Tibial artery (tissue), 4 donors: ENCODE results near the gene CREBRF.
A peak's percentile ranks its signal among the peaks of the same experiment; 100 is the strongest.
"Not testable (repeated sequence)": the region's sequence is repeated elsewhere in the genome, so short reads cannot be mapped to it uniquely, and the experiment has no call there.

Experiments used
- DNase-seq, 2 donors: peaks; one replicate each; pipeline ENCODE4 v3.0.0-alpha.2; 2019
- H3K27ac ChIP-seq, 2 donors: fragments of 200-600 bp; sonication (generic) in 1 of 2; 1 replicate in 1 of 2; 2 replicates in 1 of 2; pipeline ENCODE4 v1.5.1; 2018 to 2019; ENCODE audit warnings: mild to moderate bottlenecking in 1 of 2
- H3K27me3 ChIP-seq, 2 donors: fragments of 200-600 bp; sonication (generic) in 1 of 2; one replicate each; pipeline versions ENCODE4 v1.5.1 to v1.6.0; 2016 to 2019
- H3K36me3 ChIP-seq, 3 donors: fragments of 200-600 bp; sonication (generic) in 2 of 3; one replicate each; pipeline ENCODE4 v1.5.1; 2016 to 2019; ENCODE audit warnings: mild to moderate bottlenecking in 2 of 3
- H3K4me1 ChIP-seq, 4 donors: fragments of 200-600 bp; sonication (generic) in 2 of 4; 1 replicate in 3 of 4; 2 replicates in 1 of 4; pipeline ENCODE4 v1.5.1; 2016 to 2019
- H3K4me3 ChIP-seq, 2 donors: fragments of 200-600 bp; sonication (generic) in 1 of 2; 1 replicate in 1 of 2; 2 replicates in 1 of 2; pipeline ENCODE4 v1.5.1; 2018 to 2019; ENCODE audit warnings: mild to moderate bottlenecking in 2 of 2
- H3K9me3 ChIP-seq, 3 donors: fragments of 200-600 bp; sonication (generic) in 1 of 3; one replicate each; pipeline ENCODE4 v1.5.1; 2016 to 2019
- CTCF ChIP-seq, 2 experiments: fragments of 200-600 bp in 1 of 2; fragments of 450-650 bp in 1 of 2; IDR thresholded peaks; one replicate each; pipeline ENCODE4 v1.5.1; 2017 to 2019; ENCODE audit warnings: antibody characterized with exemption in 2 of 2, mild to moderate bottlenecking in 1 of 2, moderate library complexity in 1 of 2
- intact Hi-C: fragments of 100-400 bp; cut with DNase I; formaldehyde crosslinking; loops from one replicate; pipeline ENCODE4 v1.15.0; 2023; ENCODE audit warnings: low total_unique reads

Gene CREBRF

GRCh38 chr5:173029499-173029921 lies 26.6 kb upstream of the CREBRF start:
- Histone ChIP-seq H3K9me3 (no peaks in the 10 kb centered on the region), H3K27me3 (no peaks in the 10 kb centered on the region), H3K36me3 (peaks cover 0 to under 1% (median 0%) of the 10 kb centered on the region in 3 donors), H3K27ac (peak overlapping the region; percentile 5 to 35), H3K4me1 (peaks cover 0 to 27% (median 10%) of the 10 kb centered on the region in 4 donors), H3K4me3 (no peak overlapping the region)
- no peak for TF ChIP-seq CTCF (IDR thresholded peaks at IDR 0.05)
- intact Hi-C loops: no loop called here
- DNase-seq: no peak

GRCh38 chr5:173032096-173032495 lies 24.1 kb upstream of the CREBRF start:
- H3K9me3 ChIP-seq, H3K4me3 ChIP-seq, H3K27ac ChIP-seq, DNase-seq, H3K27me3 ChIP-seq, intact Hi-C loops: not testable (repeated sequence)
- peaks cover 0 to 50% (median 21%) of the 10 kb centered on the region in 4 donors for H3K4me1 ChIP-seq
- peaks cover 0 to 15% (median 0%) of the 10 kb centered on the region in 3 donors for H3K36me3 ChIP-seq

- H3K4me1 ChIP-seq: peaks cover 0 to 56% (median 21%) of the 10 kb centered on the region in 4 donors
- TF ChIP-seq CTCF (IDR thresholded peaks at IDR 0.05): no peak
Observed at GRCh38 chr5:173032730-173033129, 23.4 kb upstream of the CREBRF start.

GRCh38 chr5:173033923-173034322 lies 22.2 kb upstream of the CREBRF start:
- intact Hi-C loops: no loop called here
- no peaks in the 10 kb centered on the region for H3K9me3 ChIP-seq
- TF ChIP-seq CTCF (IDR thresholded peaks at IDR 0.05): no peak
- H3K27me3 ChIP-seq: no peaks in the 10 kb centered on the region
- no peak overlapping the region for H3K27ac ChIP-seq
- H3K4me3 ChIP-seq: no peak overlapping the region
- H3K4me1 ChIP-seq: peaks cover 0 to 48% (median 16%) of the 10 kb centered on the region in 4 donors
- peaks cover 0 to 15% (median 0%) of the 10 kb centered on the region in 3 donors for H3K36me3 ChIP-seq
- no peak for DNase-seq

More at GRCh38 chr5:173032730-173033129, 23.4 kb upstream of the CREBRF start:
- Histone ChIP-seq H3K9me3 (no peaks in the 10 kb centered on the region), H3K36me3 (peaks cover 0 to 15% (median 0%) of the 10 kb centered on the region in 3 donors), H3K27me3 (no peaks in the 10 kb centered on the region), H3K4me3 (no peak overlapping the region), H3K27ac (no peak overlapping the region)
- no peak for DNase-seq
- intact Hi-C loops: no loop called here

GRCh38 chr5:173035904-173036707 lies 20.0 kb upstream of the CREBRF start:
- intact Hi-C loops: no loop called here
- no peak for TF ChIP-seq CTCF (IDR thresholded peaks at IDR 0.05)
- peaks cover 0 to 33% (median 11%) of the 10 kb centered on the region in 4 donors for H3K4me1 ChIP-seq
- no peaks in the 10 kb centered on the region for H3K9me3 ChIP-seq
- no peak overlapping the region for H3K4me3 ChIP-seq
- H3K27ac ChIP-seq: peak overlapping the region; percentile 41 to 56
- no peaks in the 10 kb centered on the region for H3K27me3 ChIP-seq
- H3K36me3 ChIP-seq: peaks cover 0 to 15% (median 0%) of the 10 kb centered on the region in 3 donors
- DNase-seq: no peak

GRCh38 chr5:173039188-173039587 lies 17.0 kb upstream of the CREBRF start:
- peaks cover 0 to 33% (median 11%) of the 10 kb centered on the region in 4 donors for H3K4me1 ChIP-seq
- peaks cover 0 to 15% (median 0%) of the 10 kb centered on the region in 3 donors for H3K36me3 ChIP-seq
- intact Hi-C loops: no loop called here
- H3K27ac ChIP-seq: no peak overlapping the region
- H3K27me3 ChIP-seq: no peaks in the 10 kb centered on the region
- no peak for DNase-seq
- no peak for TF ChIP-seq CTCF (IDR thresholded peaks at IDR 0.05)
- H3K9me3 ChIP-seq: no peaks in the 10 kb centered on the region
- no peak overlapping the region for H3K4me3 ChIP-seq
